GM03348 (cell line): ENCODE measurements around the gene ZNF333.

ENCODE experiments used
- DNase-seq: peaks from one replicate; pipeline ENCODE4 v3.0.0; 2012; ENCODE audit warnings: low spot score

Gene ZNF333

DNA sequence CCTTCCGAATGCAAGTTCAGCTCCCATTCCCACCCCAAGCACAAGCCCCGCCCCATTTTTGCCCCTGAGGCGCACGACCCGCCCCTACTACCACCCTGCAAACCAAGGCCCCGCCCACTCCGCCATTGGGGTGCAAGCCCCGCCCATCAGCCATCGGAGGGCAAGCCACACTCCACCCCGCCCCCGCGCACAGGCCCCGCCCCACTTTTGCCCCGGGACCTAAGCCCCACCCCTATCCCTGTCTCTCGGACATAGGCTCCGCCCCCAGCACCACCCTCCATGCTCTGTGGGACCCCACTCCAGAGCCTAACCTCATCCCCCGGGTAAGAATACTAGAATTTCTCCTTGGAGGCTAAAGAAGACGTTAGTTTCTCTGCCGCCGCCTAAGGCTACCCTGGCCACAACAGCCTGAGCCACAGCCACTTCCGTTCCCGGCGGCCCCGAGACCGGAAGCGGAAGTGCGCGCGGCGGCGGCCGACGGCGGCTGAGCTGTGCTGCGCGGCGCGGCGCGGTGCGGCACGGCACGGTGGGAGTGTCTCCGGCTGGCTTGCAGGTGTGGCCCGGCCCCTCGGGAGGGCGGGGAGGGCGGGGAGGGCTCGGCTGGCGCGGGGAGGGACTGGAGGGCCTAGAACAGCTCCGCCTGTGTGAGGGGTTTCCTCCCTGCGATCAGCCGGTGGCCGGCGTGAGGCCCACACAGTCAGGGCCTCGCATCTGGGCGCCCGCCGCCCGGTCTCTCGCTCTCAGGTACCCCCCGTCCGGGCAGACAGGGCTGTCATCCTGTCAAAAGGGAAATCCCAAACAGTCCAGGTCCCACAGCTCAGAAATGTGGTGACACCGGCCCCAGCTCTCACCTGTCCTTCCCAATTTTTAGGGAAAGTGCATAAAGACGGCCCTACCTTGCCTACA lies at the start of gene ZNF333:
TSS of gene ZNF333 (plus strand) at position 451 of the 906 bp plus-strand sequence. CDS start 3,444 bp downstream, outside the sequence.
- peak; percentile 99 for DNase-seq

DNA sequence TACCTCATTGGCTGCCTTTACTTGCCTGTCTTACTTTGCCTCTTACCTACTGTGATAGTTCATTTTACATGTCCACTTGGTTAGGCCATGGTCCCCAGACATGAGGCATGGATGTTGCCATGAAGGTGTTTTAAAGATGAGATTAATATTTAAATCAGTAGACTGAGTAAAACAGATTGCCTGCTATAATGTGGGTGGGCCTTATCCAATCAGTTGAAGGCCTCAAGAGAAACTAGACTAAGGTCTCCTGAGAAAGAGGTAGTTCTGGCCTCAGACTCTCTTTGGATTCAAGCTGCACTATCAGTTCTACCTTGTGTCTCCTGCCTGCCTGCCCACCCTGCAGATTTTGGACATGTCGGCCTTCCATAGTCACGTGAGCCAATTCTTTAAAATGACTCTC lies 41.3 kb upstream of the ZNF333 start:
- DNase-seq = no peak

DNA sequence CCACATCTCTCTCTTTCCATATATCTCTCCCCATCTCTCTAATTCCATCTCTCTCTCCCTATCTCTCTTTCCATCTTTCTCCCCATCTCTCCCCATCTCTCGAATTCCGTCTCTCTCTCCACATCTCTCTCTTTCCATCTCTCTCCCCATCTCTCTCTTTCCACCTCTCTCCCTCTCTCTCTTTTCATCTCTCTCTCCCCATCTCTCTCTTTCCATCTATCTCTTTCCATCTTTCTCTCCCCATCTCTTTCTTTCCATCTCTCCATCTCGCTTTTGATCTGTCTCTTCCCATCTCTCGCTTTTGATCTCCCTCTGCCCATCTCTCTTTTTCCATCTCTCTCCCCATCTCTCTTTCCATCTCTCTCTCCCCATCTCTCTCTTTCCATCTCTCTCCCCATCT lies 40.8 kb upstream of the ZNF333 start:
- no peak for DNase-seq

DNA sequence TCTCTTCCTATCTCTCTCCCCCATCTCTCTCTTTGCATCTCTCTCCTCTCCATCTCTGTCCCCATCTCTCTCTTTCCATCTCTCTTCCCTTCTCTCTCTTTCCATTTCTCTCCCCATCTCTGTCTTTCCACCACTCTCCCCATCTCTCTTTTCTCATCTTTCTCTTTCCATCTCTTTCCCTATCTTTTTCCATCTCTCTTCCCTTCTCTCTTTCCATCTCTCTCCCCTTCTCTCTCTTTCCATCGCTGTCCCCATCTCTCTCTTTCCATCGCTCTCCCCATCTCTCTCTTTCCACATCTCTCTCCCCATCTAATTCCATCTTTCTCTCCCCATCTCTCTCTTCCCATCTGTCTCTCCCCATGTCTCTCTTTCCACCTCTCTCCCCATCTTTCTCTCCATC lies 39.7 kb upstream of the ZNF333 start:
- DNase-seq = no peak

DNA sequence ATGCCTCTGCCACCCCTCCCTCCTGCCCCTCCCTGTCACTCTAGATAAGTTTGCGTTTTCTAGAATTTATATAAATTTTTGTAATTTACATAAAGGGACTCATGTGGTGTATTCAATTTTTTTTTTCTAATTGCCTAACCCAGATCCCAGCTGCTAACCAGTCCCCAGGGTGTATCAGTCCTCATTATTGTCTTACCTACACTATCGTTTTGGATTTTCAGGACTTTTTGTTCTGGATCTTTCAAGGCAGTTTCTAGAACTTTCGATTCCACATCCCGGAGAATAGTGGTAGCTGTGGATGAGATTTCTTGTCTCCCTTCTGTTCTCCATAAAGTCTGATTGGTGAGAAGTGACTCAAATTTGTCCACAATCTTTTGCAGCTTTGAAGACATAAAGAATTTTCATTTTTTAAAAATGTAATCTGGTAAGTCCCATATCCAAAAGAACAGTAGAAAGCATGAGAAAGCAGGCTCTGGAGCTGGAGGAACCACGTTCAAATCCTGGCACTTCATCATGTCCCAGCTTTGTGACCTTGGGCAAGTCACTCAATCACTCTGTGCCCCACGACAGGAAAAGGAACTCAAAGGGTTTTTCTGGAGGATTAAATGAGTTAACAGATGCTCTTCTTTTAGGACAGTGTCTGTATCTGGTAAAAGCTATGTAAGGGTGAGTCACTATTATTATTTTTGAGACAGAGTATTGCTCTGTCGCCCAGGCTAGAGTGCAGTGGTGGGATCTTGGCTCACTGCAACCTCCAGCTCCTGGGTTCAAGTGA lies 34.9 kb upstream of the ZNF333 start:
- no peak for DNase-seq

DNA sequence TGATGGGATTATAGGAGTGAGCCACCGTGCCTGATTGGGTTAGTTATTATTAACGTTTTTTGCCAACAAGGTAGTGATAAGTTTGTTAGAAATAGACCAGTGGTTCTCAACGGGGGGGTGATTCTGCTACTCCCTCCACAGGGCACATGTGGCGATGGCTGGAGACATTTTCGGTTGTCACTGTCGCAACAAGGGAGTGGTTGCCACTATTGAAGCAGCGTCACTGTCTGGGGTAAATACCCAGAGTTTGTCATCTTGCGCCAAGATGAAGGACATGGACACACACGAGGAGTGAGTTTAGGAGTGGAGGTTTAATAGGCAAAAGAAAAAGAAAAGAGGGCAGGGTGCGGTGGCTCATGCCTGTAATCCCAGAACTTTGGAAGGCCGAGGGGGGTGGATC lies 34.1 kb upstream of the ZNF333 start:
- DNase-seq = no peak

DNA sequence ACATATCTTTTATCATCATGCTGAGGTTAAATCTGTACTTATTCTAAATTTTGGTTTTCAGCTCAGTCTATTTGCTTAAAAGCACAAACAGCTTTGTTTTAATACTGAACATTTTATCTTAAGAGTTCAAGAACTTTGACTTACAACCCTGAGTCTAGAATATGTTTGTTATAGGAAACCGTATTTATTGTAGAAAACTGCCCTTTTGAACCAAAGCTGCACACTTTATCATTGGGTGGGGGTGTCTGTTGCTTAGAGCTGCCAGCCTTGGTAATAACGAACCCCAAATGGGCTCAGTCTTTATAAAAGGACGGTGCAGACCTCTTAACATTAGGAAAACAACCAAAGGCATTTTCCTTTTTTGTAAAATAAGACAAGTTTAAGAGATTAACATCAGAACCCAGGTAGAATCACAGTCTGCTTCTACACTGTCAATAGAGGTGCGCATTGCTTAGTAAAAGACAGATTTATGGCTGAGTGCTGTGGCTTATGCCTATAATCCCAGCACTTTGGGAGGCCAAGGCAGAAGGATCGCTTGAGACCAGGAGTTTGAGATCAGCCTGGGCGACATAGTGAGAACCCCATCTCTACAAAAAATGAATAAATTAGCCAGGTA lies 29.9 kb upstream of the ZNF333 start:
- no peak for DNase-seq

DNA sequence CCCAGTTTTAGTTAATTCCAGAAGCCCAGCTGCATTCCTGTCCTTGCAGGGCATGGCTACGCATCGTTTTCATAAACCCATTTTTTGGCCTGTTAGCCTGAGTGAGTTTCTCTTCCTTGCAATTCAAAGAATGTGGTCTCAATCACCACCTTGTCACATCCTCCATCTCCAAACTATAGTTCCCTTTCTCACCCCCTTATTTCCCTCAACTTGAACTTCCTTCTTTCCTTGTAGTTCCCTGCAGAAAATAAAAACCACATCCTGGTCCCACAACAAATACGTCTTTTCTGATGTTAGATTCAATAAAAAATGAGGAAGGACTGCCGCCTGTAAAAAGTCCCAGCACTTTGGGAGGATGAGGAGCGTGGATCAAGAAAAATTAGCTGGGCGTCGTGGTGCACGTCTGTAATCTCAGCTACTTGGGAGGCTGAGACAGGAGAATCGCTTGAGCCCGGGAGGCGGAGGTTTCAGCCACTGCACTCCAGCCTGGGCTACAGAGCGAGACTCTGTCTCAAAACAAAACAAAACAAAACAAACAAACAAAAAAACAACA lies 28.4 kb upstream of the ZNF333 start:
- DNase-seq = no peak

DNA sequence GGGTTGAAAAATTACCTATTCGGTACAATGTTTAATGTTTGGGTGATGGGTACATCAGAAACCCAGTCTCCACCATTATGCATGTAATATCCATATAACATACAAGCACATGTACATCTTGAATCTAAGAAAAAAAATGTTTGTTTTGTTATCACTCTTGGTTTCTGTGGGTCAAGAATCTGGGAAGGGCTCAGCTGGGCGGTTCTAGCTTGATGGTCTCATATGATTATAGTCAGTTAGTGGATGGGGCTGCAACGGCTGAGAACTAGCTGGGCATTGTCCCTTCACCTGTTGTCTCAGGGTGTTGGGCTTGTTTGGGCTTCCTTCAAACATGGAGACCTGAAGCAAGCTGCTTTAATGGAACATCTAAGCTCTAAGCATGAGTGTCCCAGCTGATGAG lies 19.9 kb upstream of the ZNF333 start:
- DNase-seq = no peak

DNA sequence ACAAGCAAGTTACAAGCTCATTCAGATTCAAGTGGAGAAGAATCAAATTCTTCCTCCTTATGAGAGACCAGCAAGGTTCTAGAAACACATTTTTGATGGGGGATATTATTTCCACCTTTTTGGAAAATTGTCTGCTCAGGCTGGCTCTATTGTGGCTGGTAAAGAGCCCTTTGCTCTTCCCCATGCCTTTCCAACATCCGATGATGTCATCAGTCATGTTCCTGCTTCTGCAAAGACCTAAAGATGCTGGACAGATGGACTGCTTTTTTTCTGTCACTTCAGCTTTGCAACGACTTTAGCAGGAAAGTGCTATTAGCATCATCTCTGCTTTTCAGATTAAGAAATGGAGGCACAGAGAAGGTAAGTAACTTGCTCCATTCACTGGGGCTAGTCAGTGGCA lies 19.4 kb upstream of the ZNF333 start:
- no peak for DNase-seq

DNA sequence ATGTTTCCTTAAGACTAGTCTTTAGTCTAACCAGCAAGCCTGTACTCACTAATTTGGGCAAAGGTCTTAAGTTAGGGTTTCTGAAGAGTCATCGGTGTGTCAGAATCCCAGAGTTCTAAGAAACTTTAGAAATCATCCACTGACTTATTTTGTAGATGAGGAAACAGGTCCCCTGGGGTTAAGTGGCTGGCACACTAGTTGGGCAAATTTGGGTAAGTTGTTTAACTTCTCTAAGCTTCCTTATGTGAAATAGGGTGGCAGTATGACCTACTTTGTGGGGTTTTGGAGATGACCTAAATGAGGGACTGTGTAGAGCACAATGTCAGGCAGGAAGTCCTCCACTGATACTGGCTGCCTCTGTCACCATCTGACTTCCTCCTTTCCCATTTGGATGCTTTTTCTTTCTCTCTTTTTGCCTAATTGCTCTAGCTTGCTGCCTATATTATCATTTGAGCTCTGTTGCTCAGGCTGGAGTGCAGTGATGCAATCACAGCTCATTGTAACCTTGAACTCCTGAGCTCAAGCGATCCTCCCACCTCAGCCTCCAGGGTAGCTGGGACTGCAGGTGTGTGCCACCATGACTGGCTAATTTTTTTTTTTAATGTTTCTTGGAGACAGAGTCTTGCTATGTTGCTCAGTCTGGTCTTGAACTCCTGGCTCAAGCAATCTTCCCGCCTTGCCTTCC lies 17.5 kb upstream of the ZNF333 start:
- no peak for DNase-seq

DNA sequence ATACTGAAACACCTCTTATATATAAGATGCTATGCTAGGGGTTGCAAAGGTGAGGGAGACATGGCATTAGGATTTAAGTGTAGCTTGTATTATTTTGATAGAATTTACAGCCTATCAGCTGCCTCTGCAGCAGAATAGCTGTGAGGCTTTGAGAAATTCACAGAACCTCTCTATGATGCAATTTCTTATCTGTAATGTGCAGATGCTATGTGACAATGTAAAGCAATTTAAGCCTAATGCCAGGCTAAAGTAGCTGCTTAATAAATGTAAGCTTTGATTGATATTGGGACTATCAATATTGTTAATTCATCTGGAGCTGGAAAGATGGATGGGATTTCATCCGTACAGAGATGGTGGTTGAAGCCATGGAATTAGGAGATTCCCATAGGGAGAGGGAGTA lies 16.8 kb upstream of the ZNF333 start:
- DNase-seq = no peak

DNA sequence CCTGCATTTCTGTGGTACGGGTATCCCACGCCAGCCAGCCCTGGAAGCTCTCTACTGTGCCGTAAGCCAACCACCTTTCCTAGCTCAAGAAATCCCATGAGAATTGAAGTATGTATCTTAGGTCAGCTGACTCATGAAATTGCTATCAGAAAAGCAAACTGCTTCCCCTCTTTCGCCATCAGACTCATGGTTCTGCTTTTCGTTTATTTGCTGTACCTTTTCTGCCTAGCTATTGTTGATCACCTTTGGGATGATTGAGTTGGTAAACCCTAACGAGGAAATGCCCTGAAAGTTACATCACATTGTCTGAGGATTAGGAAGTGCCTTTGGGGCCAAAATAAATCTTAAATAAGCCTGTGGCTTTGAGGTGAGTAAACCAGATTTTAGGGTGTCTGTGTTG lies 15.1 kb upstream of the ZNF333 start, which contains the start of gene ADGRE3:
TSS of gene ADGRE3 (minus strand) at position 81 of the 400 bp plus-strand sequence. CDS start at position 7, 74 bp downstream.
- no peak for DNase-seq

DNA sequence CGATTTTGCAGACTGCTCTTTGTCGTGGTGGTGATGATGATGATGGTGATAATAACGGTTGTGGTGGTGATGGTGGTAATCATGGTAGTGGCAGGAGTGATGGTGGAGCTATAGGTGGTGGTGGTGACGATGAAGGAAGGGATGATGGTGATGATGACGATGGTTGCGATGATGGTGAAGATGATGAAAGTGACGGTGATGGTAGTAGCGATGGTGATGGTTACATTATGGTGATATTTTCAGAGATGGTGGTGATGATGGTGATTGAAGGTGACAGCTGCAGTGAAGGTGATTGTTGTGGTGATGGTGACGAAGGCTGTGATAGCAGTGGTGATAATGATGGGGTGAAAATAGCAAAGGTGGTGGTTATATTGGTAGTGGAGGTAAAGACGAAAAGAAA lies 13.1 kb upstream of the ZNF333 start:
- no peak for DNase-seq

DNA sequence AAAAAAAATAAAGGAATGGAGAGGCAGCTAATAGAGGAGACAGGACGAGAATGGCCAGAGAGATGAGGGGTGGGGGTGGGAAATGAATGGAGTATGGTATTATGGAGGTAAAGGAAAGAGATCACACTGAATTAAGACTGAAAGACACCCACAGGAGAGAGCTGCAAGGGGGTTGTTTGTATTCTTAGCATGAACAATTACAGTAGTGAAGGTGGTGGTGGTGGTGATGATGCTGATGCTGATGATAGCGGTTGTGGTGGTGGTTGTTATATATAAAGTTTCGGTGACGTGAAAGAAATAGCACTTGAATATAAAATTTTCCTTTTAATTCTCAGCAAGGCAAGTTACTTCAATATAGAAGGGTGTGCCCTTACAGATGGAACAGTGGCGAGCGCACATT lies 12.4 kb upstream of the ZNF333 start:
- DNase-seq = no peak

DNA sequence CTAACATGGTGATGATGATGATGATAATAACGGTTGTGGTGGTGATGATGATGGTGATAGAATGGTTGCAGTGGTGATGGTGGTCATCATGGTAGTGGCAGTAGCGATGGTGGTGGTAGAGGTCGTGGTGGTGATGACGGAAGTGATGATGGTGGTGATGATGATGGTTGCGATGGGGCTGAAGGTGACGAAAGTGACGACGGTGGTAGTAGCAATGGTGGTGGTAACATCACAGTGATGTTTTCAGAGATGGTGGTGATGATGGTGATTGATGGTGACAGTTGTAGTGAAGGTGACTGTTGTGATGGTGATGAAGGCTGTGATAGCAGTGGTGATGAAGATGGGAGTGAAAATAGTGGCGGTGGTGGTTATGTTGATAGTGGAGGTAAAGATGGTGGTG lies 11.6 kb upstream of the ZNF333 start:
- no peak for DNase-seq

DNA sequence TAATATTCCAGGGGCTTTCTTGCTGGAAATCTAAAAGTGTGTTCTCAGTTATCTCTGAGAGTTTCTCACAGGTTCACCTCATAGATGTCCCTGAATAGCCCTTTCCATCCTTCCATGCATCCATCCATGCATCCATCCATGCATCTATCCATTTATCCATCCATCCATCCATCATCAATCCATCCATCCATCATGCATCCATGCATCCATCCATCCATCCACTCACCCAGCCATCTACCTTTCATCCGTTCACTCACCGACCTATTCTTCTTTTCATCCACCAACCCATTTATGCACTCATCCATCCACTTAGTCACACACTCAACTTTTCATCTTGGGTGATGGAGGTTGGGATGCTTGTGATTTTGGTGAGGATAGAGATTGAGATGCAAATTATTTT lies 7.8 kb upstream of the ZNF333 start:
- no peak for DNase-seq

DNA sequence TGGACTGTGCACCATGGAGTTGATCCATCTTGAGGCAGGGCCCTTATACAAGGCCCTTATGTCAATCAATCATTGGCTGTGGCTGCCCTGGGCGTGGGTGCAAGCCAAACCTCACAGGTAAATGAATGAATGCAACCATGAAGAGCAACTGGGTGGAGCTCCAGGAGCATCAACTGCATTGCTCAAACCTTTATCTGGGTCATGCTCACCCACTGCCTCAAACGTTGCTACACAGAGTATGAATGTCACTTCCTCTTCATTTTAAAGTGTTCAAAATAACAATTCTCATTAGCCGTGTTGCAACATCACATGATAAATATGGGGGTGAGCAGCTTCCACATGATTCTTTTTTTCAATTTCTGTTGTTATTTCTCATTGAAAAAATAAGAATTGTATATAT lies 6.4 kb upstream of the ZNF333 start:
- no peak for DNase-seq

DNA sequence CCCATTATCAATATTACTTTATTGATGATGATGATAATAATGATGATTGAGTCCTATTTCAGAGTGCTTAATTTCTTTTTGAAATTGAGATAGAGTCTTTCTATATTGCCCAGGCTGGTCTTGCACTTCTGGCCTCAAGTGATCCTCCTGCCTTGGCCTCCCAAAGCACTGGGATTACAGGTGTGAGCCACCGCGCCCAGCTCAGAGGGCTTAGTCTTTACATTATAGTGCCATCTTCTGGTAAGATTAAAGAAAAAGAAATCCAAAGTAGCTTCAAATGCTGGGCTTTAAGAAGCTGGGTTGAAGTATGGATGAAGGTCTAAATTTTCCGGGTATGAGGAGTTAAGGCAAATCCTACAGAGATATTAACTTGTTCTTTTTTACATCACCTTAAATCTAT lies 3.4 kb upstream of the ZNF333 start:
- no peak for DNase-seq

DNA sequence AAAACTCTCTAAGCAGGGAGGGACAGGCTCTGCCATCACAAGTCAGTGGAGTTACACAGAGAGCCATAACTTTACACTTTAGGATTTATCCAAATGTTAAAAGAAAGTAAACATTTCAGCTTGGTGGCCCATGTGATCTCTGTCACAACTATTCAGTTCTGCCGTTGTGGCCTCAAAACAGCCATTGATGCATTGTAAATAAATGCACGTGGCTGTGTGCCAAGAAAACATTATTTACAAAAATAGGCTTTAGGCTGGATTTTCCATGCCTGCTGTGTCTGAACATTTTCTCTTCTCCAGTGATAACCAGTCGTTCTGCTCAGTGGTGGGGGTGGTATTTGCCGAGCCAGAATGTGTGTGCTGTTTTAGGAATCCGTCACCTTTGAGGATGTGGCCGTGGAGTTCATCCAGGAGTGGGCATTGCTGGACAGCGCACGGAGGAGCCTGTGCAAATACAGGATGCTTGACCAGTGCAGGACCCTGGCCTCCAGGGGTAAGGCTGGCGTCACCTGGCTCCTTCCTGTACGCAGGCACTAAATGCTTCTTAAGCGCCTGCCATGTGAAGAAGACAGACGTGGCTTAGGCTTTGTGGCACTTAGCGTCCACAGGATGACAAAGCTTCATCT lies 4.9 kb downstream of the ZNF333 start:
- no peak for DNase-seq

DNA sequence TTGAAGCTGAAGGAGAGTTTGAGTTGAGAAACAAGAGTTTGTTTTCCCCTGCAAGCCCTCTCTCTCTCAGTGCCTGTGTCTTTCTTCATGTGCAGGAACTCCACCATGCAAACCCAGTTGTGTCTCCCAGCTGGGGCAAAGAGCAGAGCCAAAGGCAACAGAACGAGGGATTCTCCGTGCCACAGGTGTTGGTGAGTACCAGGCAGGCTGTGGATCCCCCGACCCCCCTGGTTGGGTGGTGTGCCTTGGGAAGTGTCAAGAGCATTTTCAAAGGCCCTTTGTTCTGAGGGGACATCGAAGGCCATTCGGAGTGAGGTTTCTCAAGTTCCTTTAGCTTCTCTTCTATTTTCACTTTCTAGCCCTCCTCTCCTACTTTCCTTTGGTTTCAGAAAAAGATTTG lies 5.6 kb downstream of the ZNF333 start:
- DNase-seq = no peak
